Activated T-cell treated with anti-CD3 and anti-CD28 coated beads for 48 hours (primary cell): ENCODE results near the gene TREX2.

Source experiments
- DNase-seq: peaks from one replicate; pipeline ENCODE4 v3.0.0-alpha.2; 2020; ENCODE audit warnings: low read depth

Gene TREX2

GRCh38 chrX:153455571-153455970 is 9.7 kb upstream of the TREX2 start:
- no peak for DNase-seq

GRCh38 chrX:153454901-153455550 is 9.2 kb upstream of the TREX2 start:
- no peak for DNase-seq

- no peak for DNase-seq
These were observed 5.1 kb upstream of the TREX2 start for GRCh38 chrX:153450949-153451277.

- DNase-seq = no peak
These were observed 4.5 kb upstream of the TREX2 start for GRCh38 chrX:153450114-153450948.

- no peak for DNase-seq
These were observed 3.7 kb upstream of the TREX2 start for GRCh38 chrX:153449368-153450113.

GRCh38 chrX:153448556-153449367 is 2.9 kb upstream of the TREX2 start:
- no peak for DNase-seq

GRCh38 chrX:153447581-153447960 is 1.7 kb upstream of the TREX2 start:
- DNase-seq = no peak

GRCh38 chrX:153446950-153447580 is 1.2 kb upstream of the TREX2 start:
- DNase-seq = no peak

- no peak for DNase-seq
These were observed 730 bp upstream of the TREX2 start for GRCh38 chrX:153446636-153446936.

GRCh38 chrX:153445106-153445855 is 575 bp downstream of the TREX2 start:
- DNase-seq = no peak

- no peak for DNase-seq
These were observed 1.4 kb downstream of the TREX2 start for GRCh38 chrX:153444333-153445011.

- DNase-seq = no peak
These were observed 2.2 kb downstream of the TREX2 start for GRCh38 chrX:153443476-153444332.

GRCh38 chrX:153442463-153442862 is 3.4 kb downstream of the TREX2 start:
- no peak for DNase-seq

- DNase-seq = no peak
These were observed 3.9 kb downstream of the TREX2 start for GRCh38 chrX:153441981-153442380.

GRCh38 chrX:153441296-153441695 is 4.6 kb downstream of the TREX2 start:
- no peak for DNase-seq

- no peak for DNase-seq
These were observed 5.2 kb downstream of the TREX2 start for GRCh38 chrX:153440556-153441135.

GRCh38 chrX:153439977-153440376 is 5.9 kb downstream of the TREX2 start:
- no peak for DNase-seq

GRCh38 chrX:153438532-153438931 is 7.3 kb downstream of the TREX2 start:
- DNase-seq = no peak

- DNase-seq = no peak
These were observed 10.0 kb downstream of the TREX2 start for GRCh38 chrX:153435845-153436244.
